Osteoblast (primary cell): ENCODE data around the gene AP5S1. TPM values are rescaled to one million over a fixed set of nuclear protein-coding genes. Genes with fewer than 3 reads are reported as not detected.

Source experiments
- DNase-seq: peaks from one replicate; pipeline ENCODE4 v3.0.0; 2011; ENCODE audit warnings: low spot score, mixed read lengths; ENCODE audit not compliant: insufficient read length; ENCODE audit errors: missing footprints
- H2AFZ ChIP-seq: 2 replicates; pipeline ENCODE4 v1.6.0; 2011; ENCODE audit warnings: mild to moderate bottlenecking, low read length
- H3K27ac ChIP-seq: 2 replicates; pipeline ENCODE4 v1.5.1; 2011; ENCODE audit warnings: mild to moderate bottlenecking, low read depth, low read length, moderate library complexity
- H3K27me3 ChIP-seq: 2 replicates; pipeline ENCODE4 v1.6.0; 2012; ENCODE audit warnings: mild to moderate bottlenecking, control low read depth, inconsistent platforms, low read length, moderate library complexity; ENCODE audit not compliant: insufficient read depth
- H3K36me3 ChIP-seq: 2 replicates; pipeline ENCODE4 v1.5.1; 2011; ENCODE audit warnings: mild to moderate bottlenecking, low read length, control low read depth, moderate library complexity; ENCODE audit not compliant: insufficient read depth
- H3K4me1 ChIP-seq: 2 replicates; pipeline ENCODE4 v1.5.1; 2011; ENCODE audit warnings: mild to moderate bottlenecking, low read length, control low read depth, moderate library complexity; ENCODE audit not compliant: insufficient read depth
- H3K4me2 ChIP-seq: 2 replicates; pipeline ENCODE4 v1.6.0; 2011; ENCODE audit warnings: mild to moderate bottlenecking, low read length; ENCODE audit not compliant: insufficient read depth
- H3K4me3 ChIP-seq: fragments of 200-600 bp; sonication (generic); 3 replicates; pipeline ENCODE4 v1.5.1; 2012; ENCODE audit warnings: mild to moderate bottlenecking, low read length, inconsistent platforms; ENCODE audit not compliant: insufficient read depth
- H3K79me2 ChIP-seq: 2 replicates; pipeline ENCODE4 v1.6.0; 2012; ENCODE audit warnings: mild to moderate bottlenecking, low read length, control low read depth, inconsistent platforms; ENCODE audit not compliant: insufficient read depth
- H3K9me3 ChIP-seq: 2 replicates; pipeline ENCODE4 v1.5.1; 2011; ENCODE audit warnings: low read depth, low read length, control low read depth
- H4K20me1 ChIP-seq: 2 replicates; pipeline ENCODE4 v1.6.0; 2012; ENCODE audit warnings: mild to moderate bottlenecking, low read length, control low read depth; ENCODE audit not compliant: insufficient read depth
- total RNA-seq: library from RNA; depleted of rRNA; stranded (reverse); fragments of >200 nt; gene quantifications from 2 replicates; pipeline ENCODE4 v1.2.3, GENCODE V29; 2012
- TF ChIP-seq, protein P1 (sequence below): IDR thresholded peaks from 2 replicates; pipeline ENCODE4 v1.5.1; 2011; ENCODE audit warnings: mild to moderate bottlenecking, low read depth, low read length, moderate library complexity; ENCODE audit errors: extremely low read depth

The AP5S1 gene
- total RNA-seq, 1 donor, result 25.3 TPM

DNA sequence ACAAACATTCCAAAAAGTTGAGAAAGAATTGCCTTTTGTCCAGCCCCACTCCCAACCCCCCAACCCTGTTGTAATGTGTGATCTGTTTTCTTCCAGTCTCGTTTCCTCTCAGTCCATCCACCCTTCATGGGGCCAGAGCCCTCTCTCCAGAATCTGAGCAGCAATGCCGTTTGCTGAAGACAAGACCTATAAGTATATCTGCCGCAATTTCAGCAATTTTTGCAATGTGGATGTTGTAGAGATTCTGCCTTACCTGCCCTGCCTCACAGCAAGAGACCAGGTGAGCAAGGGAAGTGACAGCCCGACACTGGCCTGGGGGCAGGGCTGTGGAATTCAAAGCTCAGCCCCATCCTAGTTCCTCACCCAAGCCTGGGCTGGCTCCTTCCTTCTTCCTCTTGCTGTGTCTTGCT, 34.1 kb downstream of the AP5S1 start:
- H3K4me1 ChIP-seq, result no peaks in the 10 kb centered on the region
- peaks cover 35% of the 10 kb centered on the region for H3K36me3 ChIP-seq
- no peaks in the 10 kb centered on the region for H3K27me3 ChIP-seq
- H3K4me2 ChIP-seq, result no peak overlapping the region
- H3K4me3 ChIP-seq, result no peak overlapping the region
- TF ChIP-seq, protein P1, sequence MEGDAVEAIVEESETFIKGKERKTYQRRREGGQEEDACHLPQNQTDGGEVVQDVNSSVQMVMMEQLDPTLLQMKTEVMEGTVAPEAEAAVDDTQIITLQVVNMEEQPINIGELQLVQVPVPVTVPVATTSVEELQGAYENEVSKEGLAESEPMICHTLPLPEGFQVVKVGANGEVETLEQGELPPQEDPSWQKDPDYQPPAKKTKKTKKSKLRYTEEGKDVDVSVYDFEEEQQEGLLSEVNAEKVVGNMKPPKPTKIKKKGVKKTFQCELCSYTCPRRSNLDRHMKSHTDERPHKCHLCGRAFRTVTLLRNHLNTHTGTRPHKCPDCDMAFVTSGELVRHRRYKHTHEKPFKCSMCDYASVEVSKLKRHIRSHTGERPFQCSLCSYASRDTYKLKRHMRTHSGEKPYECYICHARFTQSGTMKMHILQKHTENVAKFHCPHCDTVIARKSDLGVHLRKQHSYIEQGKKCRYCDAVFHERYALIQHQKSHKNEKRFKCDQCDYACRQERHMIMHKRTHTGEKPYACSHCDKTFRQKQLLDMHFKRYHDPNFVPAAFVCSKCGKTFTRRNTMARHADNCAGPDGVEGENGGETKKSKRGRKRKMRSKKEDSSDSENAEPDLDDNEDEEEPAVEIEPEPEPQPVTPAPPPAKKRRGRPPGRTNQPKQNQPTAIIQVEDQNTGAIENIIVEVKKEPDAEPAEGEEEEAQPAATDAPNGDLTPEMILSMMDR, result no peak
- no peak overlapping the region for H2AFZ ChIP-seq
- no peaks in the 10 kb centered on the region for H3K9me3 ChIP-seq
- peaks cover 10% of the 10 kb centered on the region for H4K20me1 ChIP-seq
- peak; percentile 1 for DNase-seq
- peaks cover 36% of the 10 kb centered on the region for H3K79me2 ChIP-seq
- no peak overlapping the region for H3K27ac ChIP-seq

DNA sequence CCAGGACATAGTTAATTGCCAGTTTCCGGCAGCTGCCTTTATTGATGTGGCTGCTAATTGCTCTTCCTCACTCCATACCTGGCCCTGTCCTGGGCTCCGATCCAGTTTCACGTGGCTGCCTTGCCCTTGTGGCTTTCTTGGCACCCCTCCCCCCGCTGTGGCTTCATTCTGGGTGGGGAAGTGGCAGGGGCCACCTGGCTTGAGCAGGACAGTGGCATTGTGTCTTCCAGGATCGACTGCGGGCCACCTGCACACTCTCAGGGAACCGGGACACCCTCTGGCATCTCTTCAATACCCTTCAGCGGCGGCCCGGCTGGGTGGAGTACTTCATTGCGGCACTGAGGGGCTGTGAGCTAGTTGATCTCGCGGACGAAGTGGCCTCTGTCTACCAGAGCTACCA, 37.1 kb downstream of the AP5S1 start:
- H3K4me3 ChIP-seq, result no peak overlapping the region
- H3K27me3 ChIP-seq, result no peaks in the 10 kb centered on the region
- H3K27ac ChIP-seq, result no peak overlapping the region
- peaks cover 12% of the 10 kb centered on the region for H4K20me1 ChIP-seq
- no peak overlapping the region for H3K4me2 ChIP-seq
- H3K4me1 ChIP-seq, result no peaks in the 10 kb centered on the region
- no peak for DNase-seq
- H3K36me3 ChIP-seq, result peaks cover 48% of the 10 kb centered on the region
- TF ChIP-seq, protein P1, result no peak
- H2AFZ ChIP-seq, result no peak overlapping the region
- H3K9me3 ChIP-seq, result no peaks in the 10 kb centered on the region
- peaks cover 23% of the 10 kb centered on the region for H3K79me2 ChIP-seq

DNA sequence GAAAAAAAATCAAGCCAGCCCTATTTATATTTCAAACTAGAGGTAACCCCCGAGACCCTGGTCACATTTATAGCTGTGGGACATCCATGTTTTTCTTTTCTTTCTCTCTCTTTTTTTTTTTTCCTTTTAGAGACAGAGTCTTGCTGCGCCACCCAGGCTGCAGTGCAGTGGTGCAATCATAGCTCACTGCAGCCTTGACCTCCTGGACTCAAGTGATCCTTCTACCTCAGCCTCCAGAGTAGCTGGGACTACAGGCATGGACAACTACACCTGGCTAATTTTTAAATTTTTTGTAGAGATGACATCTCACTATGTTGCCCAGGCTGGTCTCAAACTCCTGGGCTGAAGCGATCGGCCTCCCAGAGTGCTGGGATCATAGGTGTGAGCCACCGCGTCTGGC, 38.3 kb downstream of the AP5S1 start:
- Histone ChIP-seq H3K4me3 (no peak overlapping the region), H3K4me2 (no peak overlapping the region), H4K20me1 (peaks cover 14% of the 10 kb centered on the region), H3K79me2 (peaks cover 22% of the 10 kb centered on the region), H3K4me1 (no peaks in the 10 kb centered on the region), H3K27me3 (no peaks in the 10 kb centered on the region), H2AFZ (no peak overlapping the region), H3K27ac (no peak overlapping the region), H3K9me3 (no peaks in the 10 kb centered on the region), H3K36me3 (peaks cover 61% of the 10 kb centered on the region)
- TF ChIP-seq, protein P1, result no peak
- no peak for DNase-seq

DNA sequence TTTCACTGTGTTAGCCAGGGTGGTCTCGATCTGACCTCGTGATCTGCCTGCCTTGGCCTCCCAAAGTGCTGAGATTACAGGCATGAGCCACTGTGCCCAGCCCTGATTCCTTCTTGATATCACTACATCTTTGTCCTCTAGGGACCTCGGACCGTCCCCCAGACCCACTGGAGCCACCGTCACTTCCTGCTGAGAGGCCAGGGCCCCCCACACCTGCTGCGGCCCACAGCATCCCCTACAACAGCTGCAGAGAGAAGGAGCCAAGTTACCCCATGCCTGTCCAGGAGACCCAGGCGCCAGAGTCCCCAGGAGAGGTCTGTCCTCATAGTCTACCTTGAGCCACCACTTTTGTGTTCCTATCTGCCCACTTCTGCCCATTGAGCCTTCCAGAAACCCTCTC, 40.8 kb downstream of the AP5S1 start:
- Histone ChIP-seq H3K27ac (no peak overlapping the region), H3K36me3 (peaks cover 76% of the 10 kb centered on the region), H2AFZ (no peak overlapping the region), H3K27me3 (no peaks in the 10 kb centered on the region), H3K4me1 (no peaks in the 10 kb centered on the region), H3K4me3 (no peak overlapping the region), H3K4me2 (no peak overlapping the region), H4K20me1 (peaks cover 16% of the 10 kb centered on the region), H3K79me2 (peaks cover 14% of the 10 kb centered on the region), H3K9me3 (no peaks in the 10 kb centered on the region)
- TF ChIP-seq, protein P1, result no peak
- DNase-seq, result no peak
